HT-29 (cell line): ENCODE measurements around the gene RPS15. TPM values are rescaled to one million over a fixed set of nuclear protein-coding genes. Genes with fewer than 3 reads are reported as not detected.
A peak's percentile ranks its signal among the peaks of the same experiment; 100 is the strongest.
"Not testable (repeated sequence)": the region's sequence is repeated elsewhere in the genome, so short reads cannot be mapped to it uniquely, and the experiment has no call there.

Experiments
- DNase-seq: peaks from one replicate; pipeline ENCODE4 v3.0.0-alpha.2; 2015; ENCODE audit warnings: low spot score
- total RNA-seq: library from RNA; depleted of rRNA; stranded (reverse); fragments of >200 nt; shearing (Covaris generic); gene quantifications from 2 replicates; pipeline ENCODE4 v1.2.3, GENCODE V29; 2014

RPS15 gene
- total RNA-seq, 1 experiment from 2014 or later, result 2,135 TPM

- no peak for DNase-seq
These were observed 29.5 kb downstream of the RPS15 start for GRCh38 chr19:1467490-1468273.

GRCh38 chr19:1468274-1468820 is 30.2 kb downstream of the RPS15 start:
- DNase-seq, result no peak

GRCh38 chr19:1468821-1469254 is 30.6 kb downstream of the RPS15 start:
- DNase-seq, result no peak

- DNase-seq, result no peak
These were observed 31.3 kb downstream of the RPS15 start for GRCh38 chr19:1469255-1470054.

- no peak for DNase-seq
These were observed 31.8 kb downstream of the RPS15 start for GRCh38 chr19:1470055-1470304.

- no peak for DNase-seq
These were observed 32.3 kb downstream of the RPS15 start for GRCh38 chr19:1470305-1471009.

GRCh38 chr19:1471010-1471514 is 32.9 kb downstream of the RPS15 start:
- peak; percentile 30 for DNase-seq

- no peak for DNase-seq
These were observed 33.4 kb downstream of the RPS15 start for GRCh38 chr19:1471515-1472160.

GRCh38 chr19:1472231-1473084 is 34.3 kb downstream of the RPS15 start:
- DNase-seq, result no peak

- DNase-seq, result no peak
These were observed 35.1 kb downstream of the RPS15 start for GRCh38 chr19:1473085-1473851.

GRCh38 chr19:1474011-1474764 is 36.0 kb downstream of the RPS15 start:
- no peak for DNase-seq

GRCh38 chr19:1474765-1475351 is 36.7 kb downstream of the RPS15 start:
- DNase-seq, result no peak

- DNase-seq, result no peak
These were observed 37.7 kb downstream of the RPS15 start for GRCh38 chr19:1475751-1476437.

GRCh38 chr19:1477056-1477455 is 38.9 kb downstream of the RPS15 start:
- not testable (repeated sequence) for DNase-seq

- DNase-seq, result peak; percentile 89
These were observed 40.9 kb downstream of the RPS15 start, which contains the start of gene C19orf25 for GRCh38 chr19:1478934-1479707. C19orf25 (minus strand) TSS chr19:1479215; CDS start chr19:1478903, 312 bp downstream.

- no peak for DNase-seq
These were observed 43.2 kb downstream of the RPS15 start for GRCh38 chr19:1481224-1481892.
